Epithelial cell of proximal tubule (primary cell): ENCODE data around the gene ZBTB44. TPM values are rescaled to one million over a fixed set of nuclear protein-coding genes. Genes with fewer than 3 reads are reported as not detected.

Source experiments
- DNase-seq: peaks from one replicate; pipeline ENCODE4 v3.0.0-alpha.2; 2011; ENCODE audit warnings: low read depth
- H3K4me3 ChIP-seq: 2 replicates; pipeline ENCODE4 v1.5.1; 2011; ENCODE audit warnings: low read depth, mild to moderate bottlenecking, low read length
- CTCF ChIP-seq: conservative IDR thresholded peaks from 2 replicates; pipeline ENCODE4 v1.5.1; 2012; ENCODE audit warnings: low read depth, mild to moderate bottlenecking, low read length
- total RNA-seq: library from RNA; depleted of rRNA; stranded (reverse); fragments of >200 nt; gene quantifications from 2 replicates; pipeline ENCODE4 v1.2.3, GENCODE V29; 2015

ZBTB44 gene
- total RNA-seq, 1 donor from 2014 or later, result 14.8 TPM

- H3K4me3 ChIP-seq, result no peak overlapping the region
- TF ChIP-seq CTCF, result no peak
- no peak for DNase-seq
These were observed 104.5 kb downstream of the ZBTB44 start for GRCh38 chr11:130209954-130210854.

GRCh38 chr11:130209128-130209932 lies 105.4 kb downstream of the ZBTB44 start:
- TF ChIP-seq CTCF, result no peak
- DNase-seq, result no peak
- H3K4me3 ChIP-seq, result no peak overlapping the region

- DNase-seq, result no peak
- H3K4me3 ChIP-seq, result no peak overlapping the region
- no peak for TF ChIP-seq CTCF
These were observed 106.2 kb downstream of the ZBTB44 start for GRCh38 chr11:130208241-130209127.

GRCh38 chr11:130206141-130206540 lies 108.6 kb downstream of the ZBTB44 start:
- no peak overlapping the region for H3K4me3 ChIP-seq
- no peak for TF ChIP-seq CTCF
- DNase-seq, result no peak

GRCh38 chr11:130204703-130205095 lies 110.0 kb downstream of the ZBTB44 start:
- no peak overlapping the region for H3K4me3 ChIP-seq
- TF ChIP-seq CTCF, result no peak
- no peak for DNase-seq

- TF ChIP-seq CTCF, result no peak
These were observed 110.7 kb downstream of the ZBTB44 start for GRCh38 chr11:130203766-130204702.

More at GRCh38 chr11:130203766-130204702, 110.7 kb downstream of the ZBTB44 start:
- H3K4me3 ChIP-seq, result no peak overlapping the region
- DNase-seq, result no peak
